SU-DHL-6 (cell line): ENCODE data around the gene FOXRED1.

ENCODE experiments used
- EZH2phosphoT487 ChIP-seq: fragments of 200-600 bp; sonication (generic), shearing (Covaris generic); conservative IDR thresholded peaks from 2 replicates; pipeline ENCODE4 v1.6.1; 2018; ENCODE audit warnings: mild to moderate bottlenecking, antibody characterized with exemption, low read length, moderate library complexity, mixed read lengths
- TF ChIP-seq, protein P1 (sequence below): fragments of 200-600 bp; sonication (generic); IDR thresholded peaks from one replicate; pipeline ENCODE4 v1.5.1; 2017; ENCODE audit warnings: antibody characterized with exemption, mild to moderate bottlenecking, low read length, moderate library complexity; ENCODE audit not compliant: insufficient read depth, poor library complexity, severe bottlenecking

GRCh38 chr11:126246636-126247035, 22.3 kb upstream of the FOXRED1 start:
- TF ChIP-seq, protein P1, sequence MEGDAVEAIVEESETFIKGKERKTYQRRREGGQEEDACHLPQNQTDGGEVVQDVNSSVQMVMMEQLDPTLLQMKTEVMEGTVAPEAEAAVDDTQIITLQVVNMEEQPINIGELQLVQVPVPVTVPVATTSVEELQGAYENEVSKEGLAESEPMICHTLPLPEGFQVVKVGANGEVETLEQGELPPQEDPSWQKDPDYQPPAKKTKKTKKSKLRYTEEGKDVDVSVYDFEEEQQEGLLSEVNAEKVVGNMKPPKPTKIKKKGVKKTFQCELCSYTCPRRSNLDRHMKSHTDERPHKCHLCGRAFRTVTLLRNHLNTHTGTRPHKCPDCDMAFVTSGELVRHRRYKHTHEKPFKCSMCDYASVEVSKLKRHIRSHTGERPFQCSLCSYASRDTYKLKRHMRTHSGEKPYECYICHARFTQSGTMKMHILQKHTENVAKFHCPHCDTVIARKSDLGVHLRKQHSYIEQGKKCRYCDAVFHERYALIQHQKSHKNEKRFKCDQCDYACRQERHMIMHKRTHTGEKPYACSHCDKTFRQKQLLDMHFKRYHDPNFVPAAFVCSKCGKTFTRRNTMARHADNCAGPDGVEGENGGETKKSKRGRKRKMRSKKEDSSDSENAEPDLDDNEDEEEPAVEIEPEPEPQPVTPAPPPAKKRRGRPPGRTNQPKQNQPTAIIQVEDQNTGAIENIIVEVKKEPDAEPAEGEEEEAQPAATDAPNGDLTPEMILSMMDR: no peak
- no peak for TF ChIP-seq EZH2phosphoT487
